ENCODE results near the gene CLDN6. TPM values are rescaled to one million over a fixed set of nuclear protein-coding genes. Genes with fewer than 3 reads are reported as not detected.

The CLDN6 gene
- total RNA-seq, 3 donors from 2014 or later (not counting 1 experiment from before 2014, with no cell fraction given): not detected

- Histone ChIP-seq H3K27ac (ENCODE audit: low read length) (no peak overlapping the region), H3K4me1 (ENCODE audit: control insufficient read depth, insufficient read depth, low read length) (peaks cover 27% of the 10 kb centered on the region), H3K27me3 (ENCODE audit: control insufficient read depth, insufficient read depth, low read length) (no peaks in the 10 kb centered on the region), H3K9me3 (ENCODE audit: control insufficient read depth, insufficient read depth, low read length) (no peaks in the 10 kb centered on the region), H3K4me3 (ENCODE audit: low read length) (no peak overlapping the region), H3K36me3 (ENCODE audit: control insufficient read depth, insufficient read depth, low read length) (no peaks in the 10 kb centered on the region)
- Mint-ChIP-seq H3K36me3 (no peaks in the 10 kb centered on the region), H3K4me3 (peak overlapping the region; percentile 55), H3K4me1 (peaks cover 0 to 11% of the 10 kb centered on the region in 2 donors), H3K9me3 (no peaks in the 10 kb centered on the region), H3K27ac (peak overlapping the region in 1 of 2 donors; percentile 24), H3K27me3 (ENCODE audit: low read depth in 2 of 2) (no peaks in the 10 kb centered on the region)
- DNase-seq (peak; percentile 56 to 78), ATAC-seq (peak; percentile 55 to 67 (median 64))
- intact Hi-C loops (cut with micrococcal nuclease): no loop called here
- WGBS (ENCODE audit: insufficient coverage): 6% methylated on average over 42 of the region's 42 CpGs
- TF ChIP-seq CTCF (IDR thresholded peaks at IDR 0.05): peak; percentile 80
Measured at GRCh38 chr16:2983706-2984136, 34.3 kb downstream of the CLDN6 start.

GRCh38 chr16:2982402-2982801, 35.6 kb downstream of the CLDN6 start:
- Histone ChIP-seq H3K27me3 (ENCODE audit: control insufficient read depth, insufficient read depth, low read length) (no peaks in the 10 kb centered on the region), H3K9me3 (ENCODE audit: control insufficient read depth, insufficient read depth, low read length) (no peaks in the 10 kb centered on the region), H3K27ac (ENCODE audit: low read length) (no peak overlapping the region), H3K4me1 (ENCODE audit: control insufficient read depth, insufficient read depth, low read length) (peaks cover 27% of the 10 kb centered on the region), H3K4me3 (ENCODE audit: low read length) (no peak overlapping the region), H3K36me3 (ENCODE audit: control insufficient read depth, insufficient read depth, low read length) (no peaks in the 10 kb centered on the region)
- 91% methylated on average over 5 of the region's 5 CpGs for WGBS (ENCODE audit: insufficient coverage)
- no peak for DNase-seq
- Mint-ChIP-seq H3K4me1 (peaks cover 0 to 11% of the 10 kb centered on the region in 2 donors), H3K27me3 (ENCODE audit: low read depth in 2 of 2) (no peaks in the 10 kb centered on the region), H3K4me3 (peak overlapping the region; percentile 86), H3K27ac (no peak overlapping the region), H3K9me3 (no peaks in the 10 kb centered on the region), H3K36me3 (no peaks in the 10 kb centered on the region)
- TF ChIP-seq CTCF (IDR thresholded peaks at IDR 0.05): no peak
- ATAC-seq: no peak
- intact Hi-C loops (cut with micrococcal nuclease): no loop called here

- no peak for DNase-seq
- H3K4me3 ChIP-seq (ENCODE audit: low read length): no peak overlapping the region
- TF ChIP-seq CTCF (IDR thresholded peaks at IDR 0.05): no peak
- no peaks in the 10 kb centered on the region for H3K27me3 ChIP-seq (ENCODE audit: control insufficient read depth, insufficient read depth, low read length)
- H3K27ac Mint-ChIP-seq: peak overlapping the region in 1 of 2 donors; percentile 62
- no peak for ATAC-seq
- intact Hi-C loops (cut with micrococcal nuclease): no loop called here
- peaks cover 27% of the 10 kb centered on the region for H3K4me1 ChIP-seq (ENCODE audit: control insufficient read depth, insufficient read depth, low read length)
- peak overlapping the region; percentile 86 for H3K4me3 Mint-ChIP-seq
- H3K4me1 Mint-ChIP-seq: peaks cover 0 to 11% of the 10 kb centered on the region in 2 donors
- no peaks in the 10 kb centered on the region for H3K36me3 ChIP-seq (ENCODE audit: control insufficient read depth, insufficient read depth, low read length)
- H3K27ac ChIP-seq (ENCODE audit: low read length): no peak overlapping the region
- no peaks in the 10 kb centered on the region for H3K36me3 Mint-ChIP-seq
- no peaks in the 10 kb centered on the region for H3K27me3 Mint-ChIP-seq (ENCODE audit: low read depth in 2 of 2)
- no peaks in the 10 kb centered on the region for H3K9me3 Mint-ChIP-seq
- WGBS (ENCODE audit: insufficient coverage): 94% methylated on average over 3 of the region's 4 CpGs
- no peaks in the 10 kb centered on the region for H3K9me3 ChIP-seq (ENCODE audit: control insufficient read depth, insufficient read depth, low read length)
Measured at GRCh38 chr16:2981899-2982250, 36.1 kb downstream of the CLDN6 start.

- Histone ChIP-seq H3K4me3 (ENCODE audit: low read length) (peak overlapping the region; percentile 97), H3K27me3 (ENCODE audit: control insufficient read depth, insufficient read depth, low read length) (no peaks in the 10 kb centered on the region), H3K4me1 (ENCODE audit: control insufficient read depth, insufficient read depth, low read length) (peaks cover 27% of the 10 kb centered on the region), H3K9me3 (ENCODE audit: control insufficient read depth, insufficient read depth, low read length) (no peaks in the 10 kb centered on the region), H3K36me3 (ENCODE audit: control insufficient read depth, insufficient read depth, low read length) (no peaks in the 10 kb centered on the region), H3K27ac (ENCODE audit: low read length) (no peak overlapping the region)
- Mint-ChIP-seq H3K27me3 (ENCODE audit: low read depth in 2 of 2) (no peaks in the 10 kb centered on the region), H3K9me3 (no peaks in the 10 kb centered on the region), H3K27ac (peak overlapping the region; percentile 62 to 73), H3K4me1 (peaks cover 0 to 11% of the 10 kb centered on the region in 2 donors), H3K36me3 (no peaks in the 10 kb centered on the region), H3K4me3 (peak overlapping the region; percentile 86)
- no peak for DNase-seq
- intact Hi-C loops (cut with micrococcal nuclease): no loop called here
- no peak for TF ChIP-seq CTCF (IDR thresholded peaks at IDR 0.05)
- ATAC-seq: no peak
- WGBS (ENCODE audit: insufficient coverage): 84% methylated on average over 31 of the region's 33 CpGs
Measured at GRCh38 chr16:2981177-2981898, 36.6 kb downstream of the CLDN6 start.
